Kidney (tissue), 14 donors: ENCODE data around the gene DMC1. TPM values are rescaled to one million over a fixed set of nuclear protein-coding genes. Genes with fewer than 3 reads are reported as not detected.

Experiments used
- DNase-seq, 5 donors: peaks; one replicate each; pipeline ENCODE4 v3.0.0-alpha.2; 2013 to 2020
- FAIRE-seq: peaks from 2 replicates; lab custom pipeline; 2012; peaks lifted over from hg19 to GRCh38; lab: Jason Lieb, UNC
- H3K27ac ChIP-seq, 2 donors: one replicate each; pipeline ENCODE4 v1.7.0; 2013; ENCODE audit warnings: low read depth in 2 of 2, low read length in 2 of 2, inconsistent platforms in 1 of 2
- H3K27me3 ChIP-seq: one replicate; pipeline ENCODE4 v1.7.1; 2013; ENCODE audit warnings: low read length, inconsistent platforms; ENCODE audit not compliant: control insufficient read depth, insufficient read depth
- H3K36me3 ChIP-seq, 3 donors: one replicate each; pipeline versions ENCODE4 v1.7.0 to v1.7.1; 2013; ENCODE audit warnings: low read length in 3 of 3, control low read depth in 1 of 3, inconsistent platforms in 1 of 3; ENCODE audit not compliant: insufficient read depth in 3 of 3, control insufficient read depth in 2 of 3
- H3K4me1 ChIP-seq, 3 donors: one replicate each; pipeline versions ENCODE4 v1.7.0 to v1.7.1; 2013; ENCODE audit warnings: low read length in 3 of 3, inconsistent platforms in 1 of 3, low read depth in 1 of 3; ENCODE audit not compliant: control insufficient read depth in 2 of 3, insufficient read depth in 2 of 3
- H3K4me3 ChIP-seq, 3 donors: one replicate each; pipeline versions ENCODE4 v1.7.0 to v1.8.1; 2013; ENCODE audit warnings: low read length in 3 of 3, control low read depth in 1 of 3, inconsistent platforms in 1 of 3
- H3K9ac ChIP-seq, 3 donors: one replicate each; pipeline versions ENCODE4 v1.7.0 to v1.7.1; 2013; ENCODE audit warnings: low read length in 3 of 3, control low read depth in 1 of 3, inconsistent platforms in 1 of 3
- H3K9me3 ChIP-seq, 3 donors: one replicate each; pipeline versions ENCODE4 v1.7.0 to v1.7.1; 2013; ENCODE audit warnings: low read length in 3 of 3, control low read depth in 1 of 3, inconsistent platforms in 1 of 3; ENCODE audit not compliant: control insufficient read depth in 2 of 3, insufficient read depth in 1 of 3
- intact Hi-C: fragments of 100-400 bp; cut with DNase I; formaldehyde crosslinking; loops from one replicate; pipeline ENCODE4 v1.11.1; 2022
- polyA plus RNA-seq: library from polyadenylated mRNA; stranded (reverse); fragments of 350-450 nt; fragmentation: Illumina TruSeq; extraction: RNeasy Lipid Tissue Mini Kit (QIAGEN cat#74804); gene quantifications from one replicate; pipeline ENCODE4 v1.2.3, GENCODE V29; 2014; ENCODE audit warnings: low read depth, low replicate concordance; ENCODE audit not compliant: insufficient read depth
- total RNA-seq: library from RNA; stranded (reverse); fragmentation: NEBNext Ultra II Directional; extraction: Animal tissue kit (Norgen Biotek cat#: 25700); gene quantifications from one replicate; pipeline ENCODE4 v1.2.1, GENCODE V29; 2021
- TF ChIP-seq, protein P1 (sequence below): IDR thresholded peaks from 3 replicates; pipeline ENCODE4 v1.5.1; 2012; ENCODE audit warnings: mild to moderate bottlenecking, moderate library complexity, borderline replicate concordance; ENCODE audit not compliant: insufficient read depth; ENCODE audit errors: extremely low read depth
- donor health status: control.
- donor health status: control.
- donor health status: control.
- donor health status: control.
- donor health status: control.
- donor health status: DM: yes; HTN: yes; CAD: no.
- donor health status: Normal renal cell carcinoma (clear cell type).

Gene DMC1
- total and polyA plus RNA-seq, 2 donors from 2014 or later = 0.66 TPM; not detected in 1

GRCh38 chr22:38524429-38524828 lies 45.6 kb downstream of the DMC1 start:
- Histone ChIP-seq H3K9ac (no peak overlapping the region), H3K27me3 (no peaks in the 10 kb centered on the region), H3K4me1 (no peaks in the 10 kb centered on the region), H3K36me3 (no peaks in the 10 kb centered on the region), H3K27ac (no peak overlapping the region), H3K4me3 (no peak overlapping the region), H3K9me3 (no peaks in the 10 kb centered on the region)
- TF ChIP-seq, protein P1, sequence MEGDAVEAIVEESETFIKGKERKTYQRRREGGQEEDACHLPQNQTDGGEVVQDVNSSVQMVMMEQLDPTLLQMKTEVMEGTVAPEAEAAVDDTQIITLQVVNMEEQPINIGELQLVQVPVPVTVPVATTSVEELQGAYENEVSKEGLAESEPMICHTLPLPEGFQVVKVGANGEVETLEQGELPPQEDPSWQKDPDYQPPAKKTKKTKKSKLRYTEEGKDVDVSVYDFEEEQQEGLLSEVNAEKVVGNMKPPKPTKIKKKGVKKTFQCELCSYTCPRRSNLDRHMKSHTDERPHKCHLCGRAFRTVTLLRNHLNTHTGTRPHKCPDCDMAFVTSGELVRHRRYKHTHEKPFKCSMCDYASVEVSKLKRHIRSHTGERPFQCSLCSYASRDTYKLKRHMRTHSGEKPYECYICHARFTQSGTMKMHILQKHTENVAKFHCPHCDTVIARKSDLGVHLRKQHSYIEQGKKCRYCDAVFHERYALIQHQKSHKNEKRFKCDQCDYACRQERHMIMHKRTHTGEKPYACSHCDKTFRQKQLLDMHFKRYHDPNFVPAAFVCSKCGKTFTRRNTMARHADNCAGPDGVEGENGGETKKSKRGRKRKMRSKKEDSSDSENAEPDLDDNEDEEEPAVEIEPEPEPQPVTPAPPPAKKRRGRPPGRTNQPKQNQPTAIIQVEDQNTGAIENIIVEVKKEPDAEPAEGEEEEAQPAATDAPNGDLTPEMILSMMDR = no peak
- no peak for DNase-seq
- intact Hi-C loops = no loop called here
- no peak for FAIRE-seq

DNA sequence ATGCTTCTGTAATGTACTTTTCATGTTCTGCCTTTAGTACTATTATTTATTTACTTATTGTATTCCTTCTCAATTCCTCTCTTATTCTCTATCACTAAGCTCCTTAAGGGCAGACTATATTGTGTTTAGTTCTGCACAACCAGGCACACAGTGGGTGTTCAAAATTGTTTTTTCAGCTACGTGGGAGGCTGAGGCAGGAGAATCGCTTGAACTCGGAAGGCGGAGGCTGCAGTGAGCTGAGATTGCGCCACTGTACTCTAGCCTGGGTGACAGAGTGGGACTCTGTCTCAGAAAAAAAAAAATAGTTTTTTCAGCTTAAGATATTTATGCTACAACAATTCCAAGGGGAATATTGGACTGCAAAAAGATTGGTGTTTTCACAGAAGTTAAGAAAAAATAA lies 46.5 kb downstream of the DMC1 start:
- Histone ChIP-seq H3K4me3 (no peak overlapping the region), H3K4me1 (no peaks in the 10 kb centered on the region), H3K9me3 (no peaks in the 10 kb centered on the region), H3K36me3 (no peaks in the 10 kb centered on the region), H3K27ac (no peak overlapping the region), H3K9ac (no peak overlapping the region), H3K27me3 (no peaks in the 10 kb centered on the region)
- FAIRE-seq (no peak), DNase-seq (no peak)
- TF ChIP-seq, protein P1 = no peak
- intact Hi-C loops = no loop called here

- intact Hi-C loops = no loop called here
- DNase-seq (no peak), FAIRE-seq (no peak)
- TF ChIP-seq, protein P1 = no peak
- Histone ChIP-seq H3K9ac (no peak overlapping the region), H3K36me3 (no peaks in the 10 kb centered on the region), H3K27ac (no peak overlapping the region), H3K27me3 (no peaks in the 10 kb centered on the region), H3K4me1 (no peaks in the 10 kb centered on the region), H3K9me3 (no peaks in the 10 kb centered on the region), H3K4me3 (no peak overlapping the region)
Measured at GRCh38 chr22:38523029-38523428, 47.0 kb downstream of the DMC1 start.
